Stimulated activated CD8-positive, alpha-beta memory T cell treated with anti-CD3 and anti-CD28 coated beads, Interleukin-12 subunit alpha, Interleukin-12 subunit beta, amount 100 ng/mL, for 1 hour (primary cell): ENCODE data around the gene CCR3.

Experiments used
- DNase-seq: peaks from one replicate; pipeline ENCODE4 v3.0.0-alpha.2; 2020; ENCODE audit warnings: low read depth

The CCR3 gene

GRCh38 chr3:46221391-46221790 is 20.9 kb upstream of the CCR3 start:
- no peak for DNase-seq

DNA sequence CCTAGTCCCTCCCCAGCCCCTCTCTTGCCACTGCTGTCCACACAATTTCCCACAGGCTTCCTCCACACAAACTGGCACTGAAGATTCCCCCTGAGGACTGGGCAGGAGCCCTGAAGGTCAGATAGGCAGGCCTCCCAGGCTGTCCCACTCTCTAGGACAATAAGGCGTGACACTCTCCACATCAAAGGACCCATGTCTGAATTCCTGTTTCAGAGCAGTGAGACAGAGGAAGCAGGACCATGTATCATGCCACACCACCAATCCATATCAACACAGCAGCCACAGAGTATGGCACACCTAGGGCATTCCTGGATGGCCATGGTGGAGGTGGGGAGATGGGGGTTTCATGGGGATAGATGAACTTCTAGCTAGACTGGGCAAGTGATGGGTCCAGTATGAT is 20.3 kb upstream of the CCR3 start:
- no peak for DNase-seq

GRCh38 chr3:46222435-46223161 is 19.7 kb upstream of the CCR3 start:
- no peak for DNase-seq

- no peak for DNase-seq
Measured at GRCh38 chr3:46228260-46229242, 13.7 kb upstream of the CCR3 start.

DNA sequence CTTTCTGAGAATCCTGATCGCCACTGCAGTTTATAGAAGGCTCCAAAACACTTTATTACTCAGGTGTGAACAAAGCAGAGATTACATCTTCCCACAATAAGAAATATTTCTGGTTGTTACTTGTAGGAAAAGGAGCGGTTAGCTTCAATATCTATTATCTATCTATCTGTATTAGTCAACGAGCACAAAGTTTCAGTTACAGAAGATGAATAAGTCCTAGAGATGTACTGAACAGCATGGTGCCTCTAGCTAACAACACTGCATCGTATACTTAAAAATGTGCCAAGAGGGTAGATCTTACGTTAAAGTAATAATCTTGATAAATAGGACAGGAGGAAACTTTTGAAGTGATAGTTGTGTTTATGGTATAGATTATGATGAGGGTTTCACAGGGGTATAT is 10.9 kb upstream of the CCR3 start:
- DNase-seq, result no peak

DNA sequence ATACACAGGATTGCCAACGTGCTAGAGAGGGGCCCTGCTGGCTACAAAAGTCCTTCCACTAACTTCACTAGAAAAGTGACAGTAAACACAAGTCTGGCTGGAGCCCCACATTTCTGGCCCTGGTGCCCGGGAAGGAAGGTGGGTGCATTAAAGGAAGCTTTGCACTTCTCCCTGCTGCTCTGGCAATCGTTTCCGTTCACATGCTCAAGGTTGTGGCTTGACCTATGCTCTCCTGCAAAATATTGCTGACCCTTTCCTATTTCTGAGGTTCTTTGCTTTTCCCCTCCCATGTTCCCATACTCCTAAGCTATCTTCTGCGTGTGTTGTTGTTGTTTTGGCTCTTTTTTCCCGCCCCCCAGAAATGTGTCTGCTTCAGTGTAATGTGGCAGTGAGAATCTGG is 9.1 kb upstream of the CCR3 start:
- no peak for DNase-seq

DNA sequence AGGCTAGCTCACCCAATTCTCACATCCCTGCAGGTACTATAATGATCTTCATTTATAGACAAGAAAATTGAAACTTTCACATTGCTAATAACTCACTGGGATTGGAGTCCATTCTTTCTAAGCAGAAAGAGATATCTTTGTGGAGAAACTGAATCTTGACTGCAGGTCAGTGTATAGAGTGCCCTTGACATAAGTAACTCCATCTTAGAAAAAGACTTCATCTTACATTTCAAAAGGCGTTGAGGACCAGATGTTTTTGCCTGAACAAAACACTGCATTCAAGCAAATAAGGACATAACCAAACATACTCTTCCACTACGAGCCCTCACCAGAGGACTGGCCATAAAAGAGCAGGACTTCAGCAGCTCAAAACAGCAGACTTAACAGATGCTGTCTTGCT is 6.8 kb upstream of the CCR3 start:
- no peak for DNase-seq

DNA sequence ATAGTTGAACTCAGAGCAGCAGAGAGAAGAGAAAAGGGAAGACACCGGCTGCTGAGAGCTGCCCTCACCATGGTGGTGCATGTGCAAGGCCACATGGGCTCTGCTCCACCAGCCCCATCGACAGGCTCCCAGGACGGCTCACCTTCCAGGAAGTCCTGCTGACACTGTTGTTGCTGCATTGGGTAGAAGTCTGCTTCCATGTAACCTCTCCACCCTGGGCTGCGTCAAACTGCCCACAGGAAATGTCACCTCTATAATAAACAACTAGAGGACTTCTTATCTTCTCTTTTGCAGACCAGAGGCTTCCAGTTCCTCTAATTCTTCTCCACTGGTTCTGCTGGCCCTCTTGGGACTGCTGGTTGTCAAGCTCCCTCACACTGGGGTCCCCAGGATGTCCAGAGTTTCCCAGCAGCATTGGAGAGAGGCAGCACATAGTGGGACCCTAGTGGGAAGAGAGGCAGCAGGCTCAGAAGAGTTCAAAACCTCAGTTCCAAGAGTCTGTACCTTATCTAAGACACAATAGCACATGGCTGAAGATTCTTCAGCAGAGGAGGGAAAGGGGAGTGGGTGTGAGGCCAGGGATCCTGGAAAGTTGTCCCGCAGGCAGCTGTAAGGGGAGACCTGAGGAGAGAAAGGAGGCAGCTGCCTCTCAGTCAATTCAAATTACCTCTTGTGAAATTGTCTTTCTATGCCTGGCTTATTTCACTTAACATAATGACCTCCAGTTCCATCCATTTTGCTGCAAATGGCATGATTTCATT is 5.8 kb upstream of the CCR3 start:
- DNase-seq, result no peak

GRCh38 chr3:46238386-46238785 is 3.9 kb upstream of the CCR3 start:
- DNase-seq, result no peak

- DNase-seq, result no peak
Measured at GRCh38 chr3:46239301-46239938, 2.8 kb upstream of the CCR3 start.

DNA sequence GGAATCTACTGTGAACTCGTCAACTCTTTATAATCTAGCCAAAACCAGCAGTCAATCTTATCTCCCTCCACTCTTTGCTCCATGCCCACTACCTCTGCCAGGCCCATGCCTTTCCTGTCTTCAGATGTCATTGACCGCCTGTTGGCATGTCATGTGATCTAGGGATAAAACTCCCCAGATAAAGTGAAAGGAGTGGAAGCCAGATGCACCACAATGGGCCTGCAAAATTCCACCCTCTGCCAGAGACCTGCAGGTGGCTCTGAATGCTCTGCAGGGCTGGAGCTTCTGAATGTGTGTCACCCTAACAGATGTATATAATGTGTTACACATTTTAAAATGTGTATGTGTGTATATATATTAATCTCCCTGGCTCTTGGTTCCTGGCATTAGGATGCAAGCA is 2.3 kb upstream of the CCR3 start:
- DNase-seq, result no peak

DNA sequence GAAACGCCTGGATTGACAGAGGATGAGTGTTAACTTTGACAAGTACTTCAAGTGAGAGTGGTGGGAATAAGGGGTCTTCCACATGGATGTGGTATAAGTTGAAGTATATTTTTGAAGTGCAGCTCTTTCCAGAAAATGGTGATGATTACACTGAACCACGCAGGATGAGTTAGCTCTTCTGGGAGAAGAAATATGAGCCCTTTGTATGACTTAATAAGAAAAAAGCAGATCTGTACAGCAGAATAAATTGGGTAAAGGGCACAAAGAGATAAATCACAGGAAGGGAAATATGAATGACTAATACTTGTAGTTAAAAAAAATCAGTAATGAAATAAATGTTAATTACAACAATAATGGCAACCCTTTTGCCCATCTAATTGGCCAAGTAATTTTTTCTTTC is 1.3 kb downstream of the CCR3 start:
- no peak for DNase-seq

DNA sequence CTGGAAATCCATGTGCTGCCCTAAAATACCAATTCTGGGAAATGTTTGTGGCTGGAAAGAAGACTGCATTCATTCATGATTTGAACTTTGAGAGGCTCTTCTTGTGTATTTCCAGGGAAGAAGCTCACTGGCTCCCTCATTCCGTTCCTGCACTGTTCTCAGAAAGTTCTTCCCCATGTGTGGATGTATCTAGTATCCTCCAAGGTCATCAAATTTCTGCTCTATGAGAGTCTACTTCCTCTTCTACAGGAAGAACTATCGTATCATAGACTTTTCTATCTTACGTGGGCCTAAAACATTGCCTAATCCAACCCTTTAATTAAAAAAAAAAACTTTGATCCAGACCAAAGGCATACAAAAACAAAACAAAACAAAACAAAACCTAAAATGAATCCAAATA is 2.9 kb downstream of the CCR3 start:
- DNase-seq, result no peak

DNA sequence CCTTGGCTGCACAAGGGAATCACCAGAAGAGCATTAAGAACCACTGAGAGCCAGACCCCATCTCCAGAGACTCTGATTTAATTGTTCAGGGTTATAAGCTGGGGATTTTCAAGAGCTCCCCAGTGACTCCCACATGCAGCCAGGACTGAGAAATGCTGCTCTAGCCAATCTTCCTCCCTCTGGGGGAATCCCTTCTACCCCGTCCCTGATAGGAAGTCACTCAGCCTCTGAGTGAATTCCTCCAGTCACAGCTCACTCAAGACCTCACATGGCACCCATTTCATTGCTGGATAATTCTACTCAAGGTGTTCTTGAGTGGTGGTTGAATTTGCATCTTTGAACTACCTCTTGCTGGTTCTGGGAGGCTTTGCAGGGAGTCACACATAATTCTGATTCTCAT is 10.7 kb downstream of the CCR3 start:
- DNase-seq, result no peak

GRCh38 chr3:46258525-46258924 is 16.3 kb downstream of the CCR3 start:
- no peak for DNase-seq

GRCh38 chr3:46261926-46262594 is 19.8 kb downstream of the CCR3 start:
- DNase-seq, result no peak

- no peak for DNase-seq
Measured at GRCh38 chr3:46264002-46264401, 21.7 kb downstream of the CCR3 start.

GRCh38 chr3:46266598-46266997 is 24.3 kb downstream of the CCR3 start:
- no peak for DNase-seq

GRCh38 chr3:46269556-46269955 is 27.3 kb downstream of the CCR3 start:
- no peak for DNase-seq

GRCh38 chr3:46270474-46270873 is 28.2 kb downstream of the CCR3 start:
- no peak for DNase-seq

GRCh38 chr3:46271209-46271745 is 29.0 kb downstream of the CCR3 start:
- DNase-seq, result no peak
